Measurements from ENCODE around the gene BEX5. TPM values are rescaled to one million over a fixed set of nuclear protein-coding genes. Genes with fewer than 3 reads are reported as not detected.
"Not testable (repeated sequence)": the region's sequence is repeated elsewhere in the genome, so short reads cannot be mapped to it uniquely, and the experiment has no call there.

Gene BEX5
- total RNA-seq, 1 donor from 2014 or later, result not detected

- Histone ChIP-seq H3K9me3 (no peaks in the 10 kb centered on the region), H3K4me3 (no peak overlapping the region), H3K4me1 (no peaks in the 10 kb centered on the region), H3K36me3 (no peaks in the 10 kb centered on the region), H3K27ac (no peak overlapping the region), H3K27me3 (no peaks in the 10 kb centered on the region)
- TF ChIP-seq, protein P1, sequence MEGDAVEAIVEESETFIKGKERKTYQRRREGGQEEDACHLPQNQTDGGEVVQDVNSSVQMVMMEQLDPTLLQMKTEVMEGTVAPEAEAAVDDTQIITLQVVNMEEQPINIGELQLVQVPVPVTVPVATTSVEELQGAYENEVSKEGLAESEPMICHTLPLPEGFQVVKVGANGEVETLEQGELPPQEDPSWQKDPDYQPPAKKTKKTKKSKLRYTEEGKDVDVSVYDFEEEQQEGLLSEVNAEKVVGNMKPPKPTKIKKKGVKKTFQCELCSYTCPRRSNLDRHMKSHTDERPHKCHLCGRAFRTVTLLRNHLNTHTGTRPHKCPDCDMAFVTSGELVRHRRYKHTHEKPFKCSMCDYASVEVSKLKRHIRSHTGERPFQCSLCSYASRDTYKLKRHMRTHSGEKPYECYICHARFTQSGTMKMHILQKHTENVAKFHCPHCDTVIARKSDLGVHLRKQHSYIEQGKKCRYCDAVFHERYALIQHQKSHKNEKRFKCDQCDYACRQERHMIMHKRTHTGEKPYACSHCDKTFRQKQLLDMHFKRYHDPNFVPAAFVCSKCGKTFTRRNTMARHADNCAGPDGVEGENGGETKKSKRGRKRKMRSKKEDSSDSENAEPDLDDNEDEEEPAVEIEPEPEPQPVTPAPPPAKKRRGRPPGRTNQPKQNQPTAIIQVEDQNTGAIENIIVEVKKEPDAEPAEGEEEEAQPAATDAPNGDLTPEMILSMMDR (IDR thresholded peaks at IDR 0.05), result no peak
- DNase-seq (ENCODE audit: low spot score in 2 of 2), result no peak
- intact Hi-C loops (cut with DNase I), result no loop called here
Measured at GRCh38 chrX:102138064-102138463, 17.7 kb downstream of the BEX5 start.

- H3K9me3 ChIP-seq, result no peaks in the 10 kb centered on the region
- H3K27ac ChIP-seq, result no peak overlapping the region
- H3K36me3 ChIP-seq, result no peaks in the 10 kb centered on the region
- no peak for DNase-seq (ENCODE audit: low spot score in 2 of 2)
- TF ChIP-seq, protein P1 (IDR thresholded peaks at IDR 0.05), result peak in 2 of 3 experiments; percentile 26 to 37
- H3K27me3 ChIP-seq, result no peaks in the 10 kb centered on the region
- no peak overlapping the region for H3K4me3 ChIP-seq
- no peaks in the 10 kb centered on the region for H3K4me1 ChIP-seq
- intact Hi-C loops (cut with DNase I), result loop anchor here (5.0 to 10.0 kb wide), 3 partner anchors 195 to 715 kb away; partner anchors contain the start of genes ARMCX1 and ZMAT1
Measured at GRCh38 chrX:102129473-102129872, 26.3 kb downstream of the BEX5 start.

GRCh38 chrX:102126863-102127262 is 28.9 kb downstream of the BEX5 start:
- H3K36me3 ChIP-seq, result no peaks in the 10 kb centered on the region
- TF ChIP-seq, protein P1 (IDR thresholded peaks at IDR 0.05), result no peak
- H3K27ac ChIP-seq, result peak overlapping the region; percentile 75 to 83
- intact Hi-C loops (cut with DNase I), result loop anchor here (5.0 to 10.0 kb wide), 3 partner anchors 192 to 712 kb away; partner anchors contain the start of genes ARMCX1 and ZMAT1
- DNase-seq (ENCODE audit: low spot score in 2 of 2), result no peak
- H3K4me3 ChIP-seq, result peak overlapping the region in 1 of 2 donors; percentile 61
- no peaks in the 10 kb centered on the region for H3K27me3 ChIP-seq
- H3K9me3 ChIP-seq, result no peaks in the 10 kb centered on the region
- no peaks in the 10 kb centered on the region for H3K4me1 ChIP-seq

DNA sequence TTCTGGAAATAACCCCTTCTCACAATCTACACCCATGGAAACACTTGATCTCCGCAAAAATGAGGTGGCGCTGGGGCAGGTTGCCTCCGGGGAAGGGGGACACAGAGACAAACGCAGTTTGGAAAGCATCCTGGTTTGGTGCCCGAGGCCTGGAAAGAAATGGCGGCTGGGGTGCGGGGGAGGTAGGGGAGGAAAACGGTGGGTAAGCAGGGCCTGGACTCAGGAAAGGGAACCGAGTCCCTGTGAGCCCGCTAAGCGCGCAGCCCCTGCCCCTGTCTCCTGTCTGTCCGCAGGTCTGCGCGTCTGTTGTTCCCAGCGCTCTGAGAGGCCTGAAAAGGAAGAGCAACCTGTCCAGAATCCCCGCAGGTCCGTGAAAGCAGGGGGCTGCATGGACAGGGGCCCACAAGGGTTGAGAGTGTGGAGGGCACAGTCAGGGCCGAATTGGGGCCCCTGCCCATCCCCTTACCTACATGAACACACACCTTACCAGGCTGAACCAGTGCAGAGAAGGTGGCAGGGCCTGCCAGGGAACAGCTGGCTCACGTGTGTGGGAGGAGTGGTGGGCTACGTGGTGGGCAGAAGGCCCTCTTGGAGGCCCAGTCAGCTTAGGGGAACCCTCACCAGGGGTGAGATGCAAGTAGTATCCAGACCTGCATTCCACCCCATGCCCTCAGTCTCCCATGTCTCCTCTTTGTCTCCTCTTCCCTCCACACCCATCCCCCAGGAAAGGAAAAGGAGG is 29.5 kb downstream of the BEX5 start:
- not testable (repeated sequence) for DNase-seq (ENCODE audit: low spot score in 2 of 2); H3K36me3 ChIP-seq; H3K4me1 ChIP-seq; H3K9me3 ChIP-seq; H3K27me3 ChIP-seq
- Histone ChIP-seq H3K4me3 (peak overlapping the region; percentile 45 to 61), H3K27ac (peak overlapping the region; percentile 75 to 83)
- intact Hi-C loops (cut with DNase I), result loop anchor here (5.0 to 10.0 kb wide), 3 partner anchors 191 to 711 kb away; partner anchors contain the start of genes ARMCX1 and ZMAT1

DNA sequence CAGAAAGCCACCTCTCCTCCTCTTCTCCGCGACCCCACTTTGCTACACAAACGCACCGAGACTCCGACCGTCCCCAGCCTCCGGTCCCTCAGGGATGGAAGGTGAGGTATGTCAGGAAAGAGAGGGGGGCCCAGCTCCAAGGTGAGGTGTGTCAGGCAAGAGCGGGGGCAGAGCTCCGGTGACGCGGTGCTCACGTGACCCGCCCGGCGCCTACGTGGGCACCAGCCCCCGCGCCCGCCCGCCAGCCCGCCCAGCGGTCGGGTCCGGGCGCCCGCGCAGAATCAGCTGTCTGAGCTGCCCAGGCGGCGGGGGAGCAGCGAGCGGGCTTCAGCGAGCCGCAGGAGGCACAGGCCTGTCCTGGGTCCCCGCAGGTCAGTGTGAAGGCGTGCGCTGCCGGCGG is 30.3 kb downstream of the BEX5 start, which contains the start of gene TCEAL2:
Gene TCEAL2 (plus strand): TSS at position 244 of the 400 bp plus-strand sequence. CDS start 1,152 bp downstream, outside the sequence.
- intact Hi-C loops (cut with DNase I), result loop anchor here (5.0 to 10.0 kb wide), 3 partner anchors 191 to 711 kb away; partner anchors contain the start of genes ARMCX1 and ZMAT1
- not testable (repeated sequence) for H3K4me1 ChIP-seq, H3K9me3 ChIP-seq, H3K27me3 ChIP-seq, H3K36me3 ChIP-seq
- Histone ChIP-seq H3K4me3 (peak within 1 kb of the TSS; percentile 45 to 61), H3K27ac (peak within 1 kb of the TSS; percentile 75 to 83)
- DNase-seq (ENCODE audit: low spot score in 2 of 2), result peak in 1 of 2 donors; percentile 72

DNA sequence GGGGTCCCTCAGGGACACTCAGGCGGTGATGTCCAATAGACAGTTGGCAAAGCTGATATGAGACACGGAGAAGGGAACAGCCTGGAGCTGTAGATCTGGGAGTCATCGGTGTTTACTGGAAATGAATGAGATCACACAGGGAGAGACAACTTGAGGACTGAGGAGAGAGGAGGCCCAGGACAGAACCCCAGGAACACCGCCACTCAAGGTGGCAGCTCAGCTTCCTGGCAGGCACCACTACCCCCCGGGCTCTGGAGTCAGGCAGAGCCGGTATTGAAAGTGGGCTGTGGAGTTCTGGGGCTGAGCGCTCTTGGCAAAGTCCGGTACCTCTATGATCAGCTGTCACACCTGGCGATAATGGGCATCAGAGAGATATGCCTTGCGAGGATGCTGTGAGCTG is 30.8 kb downstream of the BEX5 start:
- H3K9me3 ChIP-seq; H3K27me3 ChIP-seq; H3K36me3 ChIP-seq; H3K4me1 ChIP-seq; DNase-seq (ENCODE audit: low spot score in 2 of 2): not testable (repeated sequence)
- peak overlapping the region; percentile 42 to 61 for H3K4me3 ChIP-seq
- peak overlapping the region; percentile 75 to 83 for H3K27ac ChIP-seq
- intact Hi-C loops (cut with DNase I), result loop anchor here (5.0 to 10.0 kb wide), 3 partner anchors 190 to 710 kb away; partner anchors contain the start of genes ARMCX1 and ZMAT1

DNA sequence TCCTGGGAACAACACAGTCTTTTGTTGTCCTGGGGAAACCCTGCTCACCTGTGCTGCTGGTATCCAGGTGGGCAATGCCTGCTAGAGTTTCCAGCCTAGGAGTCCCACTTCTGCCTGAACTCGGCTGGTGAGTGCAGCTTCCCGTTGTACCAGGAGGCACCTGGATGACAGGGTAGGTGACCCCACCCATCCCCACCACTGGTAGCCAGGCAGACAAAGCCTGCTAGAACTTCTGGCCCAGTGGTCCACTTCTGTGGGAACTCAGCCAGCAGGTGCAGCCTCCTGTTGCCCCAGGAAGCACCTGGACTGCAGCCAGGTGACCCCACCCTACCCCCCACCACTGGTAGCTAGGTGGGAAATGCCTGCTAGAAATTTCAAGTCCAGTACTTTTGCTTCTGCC is 40.0 kb downstream of the BEX5 start:
- intact Hi-C loops (cut with DNase I), result no loop called here
- no peak for DNase-seq (ENCODE audit: low spot score in 2 of 2)
- TF ChIP-seq, protein P1 (IDR thresholded peaks at IDR 0.05), result no peak
- H3K36me3 ChIP-seq, result no peaks in the 10 kb centered on the region
- no peaks in the 10 kb centered on the region for H3K4me1 ChIP-seq
- no peak overlapping the region for H3K4me3 ChIP-seq
- H3K9me3 ChIP-seq, result peaks cover 0 to 5% of the 10 kb centered on the region in 2 donors
- H3K27me3 ChIP-seq, result no peaks in the 10 kb centered on the region
- no peak overlapping the region for H3K27ac ChIP-seq
